Measurements from ENCODE around the gene CYP2C18.
"Not testable (repeated sequence)": the region's sequence is repeated elsewhere in the genome, so short reads cannot be mapped to it uniquely, and the experiment has no call there.

Gene CYP2C18

DNA sequence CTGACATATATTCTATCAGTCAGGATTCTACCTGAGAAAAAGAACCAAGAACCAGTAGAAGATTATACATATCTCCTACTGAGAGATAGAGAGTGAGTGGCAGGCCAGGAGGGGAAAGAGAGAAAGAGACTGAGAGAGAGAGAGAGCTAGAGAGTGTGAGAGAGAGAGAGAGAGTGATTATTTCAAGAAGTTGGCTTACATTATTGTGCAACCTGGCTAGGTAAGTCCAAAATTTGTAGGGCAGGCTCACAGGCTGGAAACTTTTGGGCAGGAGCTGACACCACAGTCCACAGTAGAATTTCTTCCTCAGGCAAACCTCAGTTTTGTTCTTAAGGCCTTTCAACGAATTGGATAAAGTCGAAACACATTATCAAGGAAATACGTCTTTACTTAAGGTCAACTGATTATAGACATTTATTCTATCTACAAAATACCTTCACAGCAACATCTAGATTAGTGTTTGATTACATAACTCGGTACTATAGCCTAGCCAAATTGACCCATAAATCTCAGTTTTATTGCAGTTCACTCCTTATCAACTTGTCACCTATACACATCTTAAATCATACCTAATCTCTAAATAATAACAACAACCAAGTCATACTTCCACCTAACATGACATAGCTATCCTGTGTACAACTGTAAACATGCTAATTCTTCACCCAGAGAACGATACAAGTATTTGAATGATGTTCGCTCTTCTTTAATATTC is 17.0 kb upstream of the CYP2C18 start:
- no peak for DNase-seq (ENCODE audit: extremely low read depth, low read depth)
- TF ChIP-seq, protein P1, sequence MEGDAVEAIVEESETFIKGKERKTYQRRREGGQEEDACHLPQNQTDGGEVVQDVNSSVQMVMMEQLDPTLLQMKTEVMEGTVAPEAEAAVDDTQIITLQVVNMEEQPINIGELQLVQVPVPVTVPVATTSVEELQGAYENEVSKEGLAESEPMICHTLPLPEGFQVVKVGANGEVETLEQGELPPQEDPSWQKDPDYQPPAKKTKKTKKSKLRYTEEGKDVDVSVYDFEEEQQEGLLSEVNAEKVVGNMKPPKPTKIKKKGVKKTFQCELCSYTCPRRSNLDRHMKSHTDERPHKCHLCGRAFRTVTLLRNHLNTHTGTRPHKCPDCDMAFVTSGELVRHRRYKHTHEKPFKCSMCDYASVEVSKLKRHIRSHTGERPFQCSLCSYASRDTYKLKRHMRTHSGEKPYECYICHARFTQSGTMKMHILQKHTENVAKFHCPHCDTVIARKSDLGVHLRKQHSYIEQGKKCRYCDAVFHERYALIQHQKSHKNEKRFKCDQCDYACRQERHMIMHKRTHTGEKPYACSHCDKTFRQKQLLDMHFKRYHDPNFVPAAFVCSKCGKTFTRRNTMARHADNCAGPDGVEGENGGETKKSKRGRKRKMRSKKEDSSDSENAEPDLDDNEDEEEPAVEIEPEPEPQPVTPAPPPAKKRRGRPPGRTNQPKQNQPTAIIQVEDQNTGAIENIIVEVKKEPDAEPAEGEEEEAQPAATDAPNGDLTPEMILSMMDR (IDR thresholded peaks at IDR 0.05; ENCODE audit: low read depth, low read length): no peak

DNA sequence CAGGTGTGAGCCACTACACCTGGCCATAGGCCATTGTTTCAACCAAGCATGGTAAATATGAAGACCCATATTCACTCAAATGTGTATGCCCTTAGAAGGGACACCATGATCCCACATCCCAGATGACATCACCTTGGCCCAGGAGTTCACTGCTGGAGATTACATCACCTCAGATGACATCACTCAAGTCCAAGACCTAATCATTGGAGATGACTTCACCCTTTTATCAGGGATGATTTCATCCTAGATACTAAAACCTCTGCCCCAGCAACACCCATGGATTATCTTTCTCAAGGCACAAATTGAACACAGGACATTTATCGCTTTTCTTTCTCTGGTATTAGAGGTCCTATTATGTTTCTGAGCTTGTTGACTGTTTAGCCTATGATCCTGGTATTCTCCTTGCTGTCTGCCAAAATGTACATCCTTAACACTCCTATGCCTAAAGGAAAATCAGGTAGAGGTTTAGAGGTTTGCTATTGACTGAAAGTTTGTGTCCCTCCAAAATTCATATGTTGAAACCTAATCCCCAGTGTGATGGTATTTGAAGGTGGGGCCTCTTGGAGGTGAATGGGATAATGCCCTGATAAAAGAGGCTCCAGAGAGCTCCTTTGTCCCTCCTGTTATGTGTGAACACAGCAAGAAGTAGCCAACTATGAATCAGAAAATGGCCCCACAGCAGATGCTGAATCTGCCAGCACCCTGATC is 9.8 kb upstream of the CYP2C18 start:
- no peak for DNase-seq (ENCODE audit: extremely low read depth, low read depth)
- TF ChIP-seq, protein P1 (IDR thresholded peaks at IDR 0.05; ENCODE audit: low read depth, low read length): no peak

DNA sequence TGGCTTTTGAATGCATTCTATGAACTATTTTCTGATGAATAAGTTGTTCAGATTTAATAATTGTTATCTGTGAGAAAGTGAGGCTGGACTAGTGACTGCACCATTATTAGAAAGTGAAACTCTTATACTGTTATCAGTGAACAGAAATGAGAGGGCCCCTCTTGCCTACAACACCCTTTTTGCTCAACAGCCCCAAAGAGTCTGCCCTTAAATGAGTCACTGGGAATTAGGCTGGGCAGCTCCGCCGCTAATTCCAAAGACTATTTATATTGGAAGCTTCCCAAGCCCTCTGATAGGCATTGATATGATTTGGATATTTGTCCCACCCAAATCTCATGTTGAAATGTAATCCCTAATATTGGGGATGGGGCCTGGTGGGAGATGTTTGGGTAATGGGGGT is 7.0 kb upstream of the CYP2C18 start:
- TF ChIP-seq, protein P1 (IDR thresholded peaks at IDR 0.05; ENCODE audit: low read depth, low read length): no peak
- DNase-seq (ENCODE audit: extremely low read depth, low read depth): no peak

DNA sequence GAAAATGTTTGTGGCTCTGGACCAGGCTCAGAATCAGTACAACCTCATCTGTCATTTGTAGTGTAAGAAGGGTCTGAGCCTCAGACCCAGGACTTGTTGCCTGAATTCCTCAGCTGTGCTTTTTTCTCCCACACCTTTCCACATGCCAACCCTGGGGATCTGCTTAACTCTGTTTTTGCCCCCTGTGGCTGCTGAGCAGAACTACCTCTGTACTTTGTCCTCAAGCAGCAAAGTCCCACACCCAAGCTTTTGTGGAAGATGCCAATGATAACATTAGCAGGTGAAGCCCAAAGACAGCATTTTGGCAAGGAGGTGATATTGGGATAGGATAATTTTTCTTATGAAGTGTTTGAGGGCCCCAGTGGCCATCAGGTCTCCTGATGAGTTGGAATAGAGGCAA is 5.8 kb upstream of the CYP2C18 start:
- no peak for DNase-seq (ENCODE audit: extremely low read depth, low read depth)
- TF ChIP-seq, protein P1 (IDR thresholded peaks at IDR 0.05; ENCODE audit: low read depth, low read length): no peak

DNA sequence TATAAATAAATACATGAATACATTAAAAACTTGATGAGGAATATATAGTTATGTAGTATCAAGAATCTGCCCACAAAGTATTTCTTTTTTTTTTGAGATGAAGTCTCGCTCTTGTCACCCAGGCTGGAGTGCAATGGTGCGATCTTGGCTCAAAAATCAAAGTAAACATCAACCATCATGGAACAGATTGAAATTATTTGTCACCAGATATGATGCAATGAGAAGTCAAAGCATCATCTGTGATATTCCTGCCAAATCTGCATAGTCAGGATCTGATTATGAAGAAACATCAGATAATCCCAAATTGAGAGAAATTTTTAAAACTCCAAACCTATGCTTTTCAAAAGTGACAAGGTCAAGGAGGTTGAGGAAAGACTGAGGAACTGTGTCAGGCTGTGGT is 5.1 kb upstream of the CYP2C18 start:
- TF ChIP-seq, protein P1 (IDR thresholded peaks at IDR 0.05; ENCODE audit: low read depth, low read length): no peak
- no peak for DNase-seq (ENCODE audit: extremely low read depth, low read depth)

DNA sequence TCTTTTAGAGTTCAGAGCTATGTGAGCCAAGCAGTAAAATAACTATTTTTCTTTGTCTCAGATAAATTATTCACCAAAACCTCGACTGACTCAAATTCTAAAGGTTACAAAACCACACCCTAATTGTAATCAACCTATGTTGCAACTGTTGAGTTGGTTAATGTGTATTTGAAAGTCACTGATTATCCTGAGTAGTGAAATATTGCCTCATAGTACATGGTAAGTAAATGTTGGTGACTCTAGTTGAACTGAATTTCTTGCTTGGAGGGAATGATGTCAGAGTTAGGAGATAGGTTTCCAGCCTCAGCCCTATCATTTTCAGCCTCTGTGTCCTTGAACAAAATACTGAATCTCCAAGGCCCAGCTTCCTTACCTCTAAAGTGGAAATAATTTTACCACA is 3.0 kb upstream of the CYP2C18 start:
- TF ChIP-seq, protein P1 (IDR thresholded peaks at IDR 0.05; ENCODE audit: low read depth, low read length): no peak
- no peak for DNase-seq (ENCODE audit: extremely low read depth, low read depth)

DNA sequence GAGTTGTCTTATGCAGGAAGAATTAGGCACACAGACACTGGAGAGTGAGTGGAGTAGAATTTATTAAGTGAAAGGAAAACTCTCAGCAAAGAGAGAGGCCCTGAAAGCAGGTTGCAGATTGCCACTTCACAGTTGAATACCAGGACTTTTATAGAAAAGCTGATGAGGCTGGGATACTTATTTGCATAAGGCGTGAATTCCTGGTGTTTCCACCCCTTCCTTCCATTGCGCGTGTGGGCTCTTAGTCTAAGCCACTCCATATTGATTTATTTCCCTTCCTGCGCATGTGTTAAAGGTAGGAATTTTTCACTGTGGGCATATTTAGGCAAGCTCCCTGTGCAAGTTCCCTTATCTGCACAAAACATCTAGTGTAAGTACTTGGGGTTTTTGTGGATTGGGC is 893 bp upstream of the CYP2C18 start:
- DNase-seq (ENCODE audit: extremely low read depth, low read depth): not testable (repeated sequence)
